HEK293T (cell line): ENCODE data around the gene CLASP1.

Source experiments
- CTBP1 ChIP-seq: fragments of 450-650 bp; IDR thresholded peaks from 2 replicates; pipeline ENCODE4 v1.6.1; 2016; ENCODE audit warnings: borderline replicate concordance
- FOXA1 ChIP-seq: fragments of 450-650 bp; IDR thresholded peaks from 2 replicates; pipeline ENCODE4 v1.6.1; 2016; ENCODE audit warnings: mild to moderate bottlenecking
- FOXM1 ChIP-seq: fragments of 450-650 bp; IDR thresholded peaks from 2 replicates; pipeline ENCODE4 v1.6.1; 2017; ENCODE audit warnings: mild to moderate bottlenecking, borderline replicate concordance
- HDGF ChIP-seq: fragments of 450-650 bp; IDR thresholded peaks from 2 replicates; pipeline ENCODE4 v1.6.1; 2017; ENCODE audit warnings: antibody characterized with exemption, borderline replicate concordance
- NFRKB ChIP-seq: fragments of 450-650 bp; IDR thresholded peaks from 2 replicates; pipeline ENCODE4 v1.6.1; 2016; ENCODE audit warnings: mild to moderate bottlenecking, moderate library complexity
- SP1 ChIP-seq: fragments of 450-650 bp; IDR thresholded peaks from 2 replicates; pipeline ENCODE4 v1.6.1; 2017
- TARDBP ChIP-seq: fragments of 450-650 bp; IDR thresholded peaks from 2 replicates; pipeline ENCODE4 v1.6.1; 2016

GRCh38 chr2:121368155-121368554 is 281.1 kb downstream of the CLASP1 start:
- TF ChIP-seq CTBP1 (no peak), SP1 (no peak), TARDBP (no peak), FOXA1 (no peak), HDGF (no peak), FOXM1 (no peak), NFRKB (no peak)
